GM04503 (cell line): ENCODE data around the gene EGR1.
A peak's percentile ranks its signal among the peaks of the same experiment; 100 is the strongest.

Experiments
- DNase-seq: peaks from one replicate; pipeline ENCODE4 v3.0.0-alpha.2; 2012; ENCODE audit warnings: low read depth

The EGR1 gene

GRCh38 chr5:138453590-138453989 lies 11.7 kb upstream of the EGR1 start:
- DNase-seq = no peak

GRCh38 chr5:138454121-138454520 lies 11.2 kb upstream of the EGR1 start:
- no peak for DNase-seq

- DNase-seq = no peak
Observed at GRCh38 chr5:138455232-138455930, 9.9 kb upstream of the EGR1 start.

GRCh38 chr5:138457531-138458275 lies 7.6 kb upstream of the EGR1 start:
- no peak for DNase-seq

- no peak for DNase-seq
Observed at GRCh38 chr5:138458384-138458783, 6.9 kb upstream of the EGR1 start.

- DNase-seq = no peak
Observed at GRCh38 chr5:138458856-138459255, 6.4 kb upstream of the EGR1 start.

GRCh38 chr5:138459311-138459933 lies 5.9 kb upstream of the EGR1 start:
- no peak for DNase-seq

GRCh38 chr5:138460032-138460693 lies 5.1 kb upstream of the EGR1 start:
- no peak for DNase-seq

GRCh38 chr5:138461343-138462125 lies 3.7 kb upstream of the EGR1 start:
- no peak for DNase-seq

- no peak for DNase-seq
Observed at GRCh38 chr5:138463419-138464007, 1.8 kb upstream of the EGR1 start.

- no peak for DNase-seq
Observed at GRCh38 chr5:138464008-138464387, 1.3 kb upstream of the EGR1 start.

- DNase-seq = peak; percentile 90
Observed at GRCh38 chr5:138464388-138465260, 655 bp upstream of the EGR1 start.

GRCh38 chr5:138466125-138466899 lies 1.0 kb downstream of the EGR1 start:
- no peak for DNase-seq

- DNase-seq = no peak
Observed at GRCh38 chr5:138466900-138467710, 1.8 kb downstream of the EGR1 start.

GRCh38 chr5:138467711-138468132 lies 2.4 kb downstream of the EGR1 start:
- DNase-seq = no peak

- DNase-seq = no peak
Observed at GRCh38 chr5:138468133-138468965, 3.1 kb downstream of the EGR1 start.

GRCh38 chr5:138468966-138469539 lies 3.8 kb downstream of the EGR1 start:
- no peak for DNase-seq
